K562 (cell line): ENCODE results near the gene POU2F1. TPM values are rescaled to one million over a fixed set of nuclear protein-coding genes. Genes with fewer than 3 reads are reported as not detected.
"Not testable (repeated sequence)": the region's sequence is repeated elsewhere in the genome, so short reads cannot be mapped to it uniquely, and the experiment has no call there.

Experiments
- CHD4 ChIP-seq: fragments of 200-600 bp; sonication (generic); IDR thresholded peaks from 3 replicates; pipeline ENCODE4 v1.6.1; 2012; ENCODE audit warnings: low read depth, mild to moderate bottlenecking, mixed read lengths, low read length, inconsistent platforms; ENCODE audit not compliant: insufficient read depth, insufficient replicate concordance, poor library complexity, severe bottlenecking
- FOXM1 ChIP-seq, 2 experiments: fragments of 450-650 bp in 1 of 2; sonication (generic) in 1 of 2; formaldehyde crosslinking in 1 of 2; IDR thresholded peaks; 2 replicates each; pipeline versions ENCODE4 v1.6.1 to v1.9.0; 2017 to 2022; ENCODE audit warnings: low read depth in 2 of 2, mild to moderate bottlenecking in 2 of 2, missing genetic modification reagents in 1 of 2, moderate library complexity in 1 of 2
- GATAD2A ChIP-seq: fragments of 450-650 bp; IDR thresholded peaks from 2 replicates; pipeline ENCODE4 v1.6.1; 2017
- GTF3C2 ChIP-seq: IDR thresholded peaks from 3 replicates; pipeline ENCODE4 v1.6.1; 2011; ENCODE audit warnings: borderline replicate concordance, mild to moderate bottlenecking, moderate library complexity; ENCODE audit not compliant: insufficient read length; ENCODE audit errors: extremely low read depth
- L3MBTL2 ChIP-seq: fragments of 450-650 bp; IDR thresholded peaks from 2 replicates; pipeline ENCODE4 v1.6.1; 2016; ENCODE audit warnings: mild to moderate bottlenecking, moderate library complexity
- LCOR ChIP-seq: sonication (generic); formaldehyde crosslinking; IDR thresholded peaks from 2 replicates; pipeline ENCODE4 v1.8.0; 2022; ENCODE audit warnings: mild to moderate bottlenecking, missing genetic modification reagents
- MLLT1 ChIP-seq, 2 experiments: fragments of 450-650 bp; IDR thresholded peaks; 2 replicates each; pipeline ENCODE4 v1.6.1; 2016
- MYBL2 ChIP-seq, 2 experiments: fragments of 450-650 bp in 1 of 2; sonication (generic) in 1 of 2; formaldehyde crosslinking in 1 of 2; IDR thresholded peaks; 2 replicates each; pipeline versions ENCODE4 v1.6.1 to v1.8.1; 2017 to 2022; ENCODE audit warnings: borderline replicate concordance in 1 of 2, inconsistent platforms in 1 of 2, low read depth in 1 of 2, mild to moderate bottlenecking in 1 of 2, missing genetic modification reagents in 1 of 2, moderate library complexity in 1 of 2
- NBN ChIP-seq: fragments of 450-650 bp; IDR thresholded peaks from 2 replicates; pipeline ENCODE4 v1.6.1; 2016; ENCODE audit warnings: low read depth, mild to moderate bottlenecking
- NCOA1 ChIP-seq: fragments of 450-650 bp; IDR thresholded peaks from 2 replicates; pipeline ENCODE4 v1.6.1; 2016; ENCODE audit warnings: low read depth
- NCOR1 ChIP-seq: fragments of 450-650 bp; IDR thresholded peaks from 2 replicates; pipeline ENCODE4 v1.6.1; 2016; ENCODE audit warnings: mild to moderate bottlenecking, moderate library complexity
- RAD51 ChIP-seq: fragments of 450-650 bp; IDR thresholded peaks from 2 replicates; pipeline ENCODE4 v1.7.1; 2016; ENCODE audit warnings: low read depth, mild to moderate bottlenecking, borderline replicate concordance
- SMAD4 ChIP-seq: fragments of 250-450 bp; sonication (Bioruptor Pico); conservative IDR thresholded peaks from 2 replicates; pipeline ENCODE4 v1.8.0; 2021; ENCODE audit warnings: inconsistent platforms, mild to moderate bottlenecking, moderate library complexity
- SMARCA4 ChIP-seq: fragments of 450-650 bp; IDR thresholded peaks from 2 replicates; pipeline ENCODE4 v1.6.1; 2016
- TRIM24 ChIP-seq, 2 experiments: fragments of 450-650 bp; IDR thresholded peaks; 2 replicates each; pipeline ENCODE4 v1.6.1; 2016
- ZBTB5 ChIP-seq: fragments of 450-650 bp; IDR thresholded peaks from 2 replicates; pipeline ENCODE4 v1.6.1; 2017; ENCODE audit warnings: antibody characterized with exemption
- ZNF197 ChIP-seq: fragments of 200-800 bp; sonication (Bioruptor generic); IDR thresholded peaks from 2 replicates; pipeline ENCODE4 v1.6.1; 2016; ENCODE audit warnings: low read depth, missing genetic modification characterization, missing compliant biosample characterization
- ZNF384 ChIP-seq: IDR thresholded peaks from 2 replicates; pipeline ENCODE4 v1.6.1; 2012; ENCODE audit warnings: low read depth, low read length, improper control_type of control experiment
- ZNF764 ChIP-seq: fragments of 250-450 bp; sonication (Bioruptor Pico); IDR thresholded peaks from 2 replicates; pipeline ENCODE4 v1.4.0; 2020; ENCODE audit warnings: low read depth, mild to moderate bottlenecking, moderate library complexity
- polyA plus RNA-seq, 8 experiments: library from polyadenylated mRNA; depleted of rRNA in 4 of 8; stranded (reverse) in 5 of 8; unstranded in 3 of 8; fragments of >200 nt; fragmentation: Nextera tagmentation in 2 of 8; fragmentation: Illumina TruSeq in 1 of 8; extraction: Ambion mirVana in 2 of 8; extraction: Trizol in 1 of 8; gene quantifications; 2 replicates each; pipeline versions ENCODE4 v1.2.1 to v1.2.3, GENCODE V29; 2011 to 2014; ENCODE audit warnings: inconsistent platforms in 1 of 8, missing spikeins in 1 of 8
- total RNA-seq, 7 experiments: library from RNA; depleted of rRNA in 6 of 7; stranded (reverse); fragments of >200 nt in 6 of 7; fragmentation: Illumina TruSeq in 2 of 7; extraction: Trizol in 2 of 7; gene quantifications; 2 replicates each; pipeline versions ENCODE4 v1.2.1 to v1.2.3, GENCODE V29; 2011 to 2021; ENCODE audit warnings: low replicate concordance in 1 of 7
- TF ChIP-seq, protein P1 (sequence below): sonication (generic); formaldehyde crosslinking; IDR thresholded peaks from 2 replicates; pipeline ENCODE4 v1.8.0; 2022; ENCODE audit warnings: missing genetic modification reagents, mild to moderate bottlenecking, moderate library complexity, borderline replicate concordance

The POU2F1 gene
- total and polyA plus RNA-seq, 9 of the 15 experiments (the other 6 are each of a cell fraction or from before 2014, with no cell fraction given) = 2.6 to 22.3 (median 8.8) TPM

- 0 out of 2 replicates have a peak, but pooled peaks have one; percentile 24 for TF ChIP-seq ZNF764 (CRISPR knock-in tag)
- 0 out of 2 replicates have a peak, but pooled peaks have one; percentile 6 for TF ChIP-seq GATAD2A
- peak; percentile 62 for TF ChIP-seq GTF3C2
- peak; percentile 31; the same call in 1 of the 2 replicates for TF ChIP-seq L3MBTL2
- TF ChIP-seq MLLT1 (IDR thresholded peaks at IDR 0.05) = peak in 1 of 2 experiments; percentile 51; a peak in 1 of 4 replicates
- 0 out of 2 replicates have a peak, but pooled peaks have one; percentile 52 for TF ChIP-seq ZNF197 (CRISPR knock-in tag)
- peak; percentile 58 for TF ChIP-seq SMARCA4
- TF ChIP-seq FOXM1 (IDR thresholded peaks at IDR 0.05; ENCODE audit: low read depth) = peak; percentile 57; the same call in 1 of the 2 replicates
- not testable (repeated sequence) for TF ChIP-seq FOXM1 (CRISPR knock-in tag; IDR thresholded peaks at IDR 0.05; ENCODE audit: low read depth); MYBL2 (CRISPR knock-in tag; IDR thresholded peaks at IDR 0.05; ENCODE audit: borderline replicate concordance)
- TF ChIP-seq ZNF384 = peak; percentile 82
- TF ChIP-seq SMAD4 (CRISPR knock-in tag) = peak; percentile 37; the same call in 1 of the 2 replicates
- peak; percentile 50; the same call in 1 of the 2 replicates for TF ChIP-seq NCOA1
- TF ChIP-seq LCOR (CRISPR knock-in tag) = 0 out of 2 replicates have a peak, but pooled peaks have one; percentile 48
- TF ChIP-seq MYBL2 (IDR thresholded peaks at IDR 0.05; ENCODE audit: low read depth) = peak; percentile 68; the same call in 1 of the 2 replicates
- TF ChIP-seq CHD4 = peak; percentile 61
- TF ChIP-seq RAD51 = peak; percentile 26; the same call in 1 of the 2 replicates
- TF ChIP-seq NBN = peak; percentile 54; the same call in 1 of the 2 replicates
- TF ChIP-seq TRIM24 (IDR thresholded peaks at IDR 0.05) = 0 out of 4 replicates have a peak, but pooled peaks of 1 of the 2 experiments have one; percentile 7
- TF ChIP-seq ZBTB5 = 0 out of 2 replicates have a peak, but pooled peaks have one; percentile 32
- TF ChIP-seq, protein P1, sequence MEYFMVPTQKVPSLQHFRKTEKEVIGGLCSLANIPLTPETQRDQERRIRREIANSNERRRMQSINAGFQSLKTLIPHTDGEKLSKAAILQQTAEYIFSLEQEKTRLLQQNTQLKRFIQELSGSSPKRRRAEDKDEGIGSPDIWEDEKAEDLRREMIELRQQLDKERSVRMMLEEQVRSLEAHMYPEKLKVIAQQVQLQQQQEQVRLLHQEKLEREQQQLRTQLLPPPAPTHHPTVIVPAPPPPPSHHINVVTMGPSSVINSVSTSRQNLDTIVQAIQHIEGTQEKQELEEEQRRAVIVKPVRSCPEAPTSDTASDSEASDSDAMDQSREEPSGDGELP (CRISPR knock-in tag) = peak; percentile 43; the same call in 1 of the 2 replicates
- TF ChIP-seq NCOR1 = 0 out of 2 replicates have a peak, but pooled peaks have one; percentile 8
Measured at GRCh38 chr1:167224734-167225235, 4.1 kb downstream of the POU2F1 start (continued).
